HG02943 (cell line): Measurements from ENCODE around the gene CPNE5.

ENCODE experiments used
- ATAC-seq: cut with Tn5 transposase; IDR thresholded peaks from one replicate; pipeline ENCODE4 v1.9.1; 2021; ENCODE audit warnings: mild to moderate bottlenecking, low read depth, moderate library complexity; ENCODE audit not compliant: unreplicated experiment

CPNE5 gene

DNA sequence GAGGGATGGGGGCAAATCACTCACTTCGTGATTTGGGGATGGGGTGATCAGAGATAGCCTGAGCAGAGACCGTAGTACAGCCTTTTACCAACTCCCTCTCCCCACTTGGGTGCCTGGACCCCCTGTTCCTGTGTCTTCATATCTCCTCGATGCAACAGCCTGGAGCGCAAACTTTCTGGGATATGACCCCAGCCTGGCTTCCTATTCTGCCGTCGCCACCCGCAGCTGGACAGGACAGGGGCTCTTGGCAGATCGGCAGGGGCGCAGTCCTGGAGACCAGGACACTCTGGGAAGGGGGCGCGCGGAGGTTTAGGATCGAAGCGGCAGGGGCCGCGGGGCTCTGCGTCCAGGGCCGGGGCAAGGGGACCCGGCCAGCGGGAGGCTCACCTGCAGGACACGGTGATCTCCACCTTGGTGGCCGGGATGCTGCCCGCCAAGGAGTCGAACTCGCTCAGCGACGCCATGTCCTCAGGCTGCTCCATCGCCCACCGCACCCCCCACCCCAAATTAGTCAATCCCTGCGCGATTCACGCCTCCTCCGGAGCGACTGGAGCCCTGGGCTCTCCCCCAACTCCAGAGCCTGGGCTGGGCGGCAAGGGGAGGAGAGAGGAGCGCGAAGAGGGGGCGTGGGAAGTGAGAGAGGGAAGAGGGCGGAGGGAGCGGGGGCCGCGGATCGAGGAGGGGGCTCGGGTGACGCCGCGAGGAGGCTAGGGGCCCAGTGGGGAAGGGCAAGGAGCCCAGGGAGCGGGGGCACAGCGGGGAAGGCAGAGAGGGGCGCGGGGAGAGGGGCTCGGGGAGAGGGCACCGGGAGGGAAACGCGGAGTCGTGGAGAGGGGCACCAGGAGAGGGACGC is at the start of gene CPNE5:
CPNE5 (minus strand) TSS at position 549 of the 853 bp plus-strand sequence; CDS start at position 482, 67 bp downstream.
- ATAC-seq: no peak

DNA sequence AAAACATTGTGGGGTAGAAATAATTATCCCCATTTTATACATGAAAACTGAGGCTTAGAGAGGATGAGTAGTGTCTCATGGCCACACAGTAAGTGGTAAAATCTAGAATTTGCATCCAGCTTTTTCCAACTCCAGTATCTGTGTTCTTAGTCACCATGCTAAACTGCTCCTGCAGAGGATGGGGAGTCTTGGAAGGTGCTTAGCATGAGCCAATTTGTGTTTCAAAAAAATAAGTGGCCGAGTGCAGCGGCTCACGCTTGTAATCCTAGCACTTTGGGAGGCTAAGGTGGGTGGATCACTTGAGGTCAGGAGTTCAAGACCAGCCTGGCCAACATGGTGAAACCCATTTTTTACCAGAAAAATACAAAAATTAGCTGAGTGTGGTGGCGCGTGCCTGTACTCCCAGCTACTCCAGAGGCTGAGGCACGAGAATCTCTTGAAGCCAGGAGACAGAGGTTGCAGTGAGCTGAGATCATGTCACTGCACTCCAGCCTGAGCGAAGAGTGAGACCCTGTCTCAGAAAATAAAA is 48.9 kb upstream of the CPNE5 start:
- no peak for ATAC-seq

DNA sequence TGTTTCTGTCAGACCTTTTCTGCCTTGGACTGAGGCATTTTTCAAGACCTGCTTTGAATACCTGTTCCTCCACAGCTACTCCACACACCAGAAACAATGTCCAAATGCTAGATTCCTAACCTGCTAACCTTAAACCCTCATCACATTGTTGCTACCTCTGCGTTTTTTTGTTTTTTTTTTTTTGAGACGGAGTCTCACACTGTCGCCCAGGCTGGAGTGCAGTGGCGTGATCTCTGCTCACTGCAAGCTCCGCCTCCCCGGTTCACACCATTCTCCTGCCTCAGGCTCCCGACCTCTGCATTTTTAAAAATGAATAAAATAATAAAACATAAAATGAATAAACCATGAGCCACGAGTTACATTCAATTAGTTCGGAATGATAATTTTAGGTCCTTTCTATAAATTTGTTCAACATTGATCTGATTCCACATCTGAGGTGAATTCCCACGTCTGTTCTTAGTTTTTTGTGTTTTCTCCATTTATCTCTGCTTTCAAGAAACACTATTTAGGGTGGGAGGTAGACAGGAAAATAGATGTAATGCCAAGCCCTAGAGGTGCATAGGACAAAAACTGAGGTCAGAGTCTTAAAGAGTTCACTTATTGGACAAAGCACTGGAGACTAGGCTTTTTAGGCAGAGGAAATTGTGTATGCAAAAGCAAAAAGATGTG is 47.8 kb upstream of the CPNE5 start:
- ATAC-seq: no peak

DNA sequence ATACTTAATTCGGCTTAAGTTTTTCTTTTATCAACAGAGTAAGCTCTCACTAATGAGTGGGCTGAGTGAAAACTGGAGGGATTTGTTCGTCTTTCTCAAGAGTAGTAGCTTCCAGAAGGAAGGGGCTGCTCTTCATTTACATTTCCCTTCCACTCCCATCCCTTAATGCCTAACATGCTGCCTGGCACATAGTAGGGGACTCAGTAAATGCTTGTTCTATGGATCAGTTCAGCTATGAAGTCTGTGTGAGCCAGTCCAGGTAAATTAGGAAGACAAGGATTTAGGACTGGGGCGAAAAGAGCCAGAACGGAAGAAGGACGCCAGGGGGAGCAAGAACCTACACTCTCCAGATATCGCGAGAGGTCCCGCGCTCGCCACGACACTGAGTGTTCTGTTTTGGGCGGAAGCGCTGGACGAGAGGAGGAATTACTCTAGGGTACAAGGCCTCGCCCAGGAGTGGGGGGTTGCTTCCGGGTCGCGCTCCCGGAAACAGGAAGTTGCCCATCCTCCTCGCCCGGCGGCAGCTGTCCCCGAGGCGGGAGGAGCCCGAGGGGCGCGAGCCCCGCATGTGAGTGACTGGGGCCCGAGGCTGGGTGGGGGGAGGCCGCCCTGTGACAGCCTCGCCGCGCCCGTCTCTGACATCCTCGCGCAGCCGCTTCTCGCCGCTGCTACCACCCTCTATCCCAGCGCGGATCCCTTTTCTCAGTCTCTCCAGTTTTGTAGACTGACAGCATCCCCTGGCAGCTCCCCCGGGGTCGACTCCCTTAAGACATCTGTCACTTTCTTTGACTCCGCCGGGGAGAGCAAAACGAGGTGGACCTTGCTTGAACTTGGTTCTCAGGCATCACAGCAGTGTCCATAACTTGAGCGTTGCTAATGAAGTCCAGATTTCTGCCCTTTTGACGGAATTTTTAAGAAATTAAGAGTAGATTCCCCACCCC is 46.5 kb upstream of the CPNE5 start, which contains the start of gene C6orf89:
C6orf89 (plus strand) TSS at position 492 of the 941 bp plus-strand sequence. CDS start 13,493 bp downstream, outside the sequence.
- peak; percentile 96 for ATAC-seq

DNA sequence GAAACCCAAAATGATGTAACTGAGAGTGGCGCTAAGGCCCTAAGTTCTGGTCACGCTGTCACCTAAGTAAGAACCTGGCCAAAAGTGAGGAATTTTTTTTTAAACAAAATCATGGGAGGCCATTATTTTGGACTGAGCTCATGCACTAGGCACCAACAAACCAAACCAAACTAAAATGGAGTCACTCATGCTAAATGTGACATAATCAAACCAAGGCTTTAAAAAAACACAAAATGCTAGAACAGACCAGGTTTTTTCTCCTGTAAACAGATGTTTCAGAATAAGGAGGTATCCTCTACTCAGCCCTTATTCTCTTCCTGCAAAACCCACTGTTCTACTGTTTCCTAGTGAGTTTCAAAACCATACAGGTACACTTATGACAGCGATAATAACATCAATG is 45.4 kb upstream of the CPNE5 start:
- no peak for ATAC-seq

DNA sequence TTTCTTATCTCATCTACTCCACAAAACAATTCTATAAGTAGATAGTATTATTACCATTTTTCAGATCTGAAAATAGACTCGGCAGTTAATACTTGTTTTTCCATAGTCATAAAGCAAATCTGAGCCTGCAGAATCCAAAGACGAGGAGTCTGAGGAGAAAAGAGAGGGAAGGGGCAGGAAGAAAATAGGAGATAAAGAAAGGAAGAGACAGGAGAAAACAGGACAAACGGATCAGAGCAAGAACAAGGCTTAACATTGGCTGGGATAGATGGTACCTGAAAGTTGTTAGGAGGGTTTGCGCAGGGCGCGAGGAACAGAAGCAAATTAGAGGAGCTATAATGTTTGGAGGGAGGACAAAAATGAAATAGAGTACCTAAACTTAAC is 36.0 kb upstream of the CPNE5 start:
- no peak for ATAC-seq

DNA sequence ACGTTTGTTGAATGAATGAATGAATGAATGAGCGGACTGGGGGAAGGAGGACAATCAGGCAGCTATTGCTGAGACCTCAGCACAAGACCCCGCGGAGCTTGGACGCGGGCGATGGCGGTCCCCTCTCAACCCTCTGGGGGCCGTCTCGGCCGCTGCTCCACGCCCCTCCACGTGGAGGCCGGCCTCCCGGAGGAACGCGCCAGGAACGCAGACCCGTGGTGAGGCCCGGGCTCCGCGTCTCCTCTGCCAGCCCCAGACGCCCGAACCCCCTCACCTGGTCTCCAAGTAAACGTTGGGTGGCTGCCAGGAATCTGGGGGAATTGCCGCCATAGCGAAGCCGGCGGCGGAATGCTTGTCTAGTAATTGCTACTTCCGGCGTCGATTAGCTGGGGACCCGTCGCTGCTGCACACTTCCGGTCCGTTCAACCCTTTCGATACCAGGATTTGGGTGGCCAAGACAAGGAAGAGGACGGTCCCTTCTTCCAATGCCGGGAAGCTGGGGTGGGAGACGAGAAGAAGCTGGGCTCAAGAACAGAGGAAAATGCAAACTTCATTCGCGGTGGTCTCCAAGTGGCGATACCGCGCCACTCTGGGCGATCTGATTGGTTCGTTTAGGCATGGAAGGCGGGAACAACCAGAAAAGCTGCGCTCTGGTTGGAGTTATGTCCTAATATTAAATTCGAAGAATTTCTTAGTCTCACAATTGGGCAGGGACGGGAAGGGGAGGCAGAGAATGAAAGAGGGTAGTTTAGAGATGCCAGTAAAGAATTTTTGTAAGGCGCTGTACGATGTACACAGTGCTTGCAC is 35.4 kb upstream of the CPNE5 start, which contains the start of gene PPIL1:
PPIL1 (minus strand) TSS at position 361 of the 807 bp plus-strand sequence; CDS start at position 330, 31 bp downstream.
- peak; percentile 67 for ATAC-seq

DNA sequence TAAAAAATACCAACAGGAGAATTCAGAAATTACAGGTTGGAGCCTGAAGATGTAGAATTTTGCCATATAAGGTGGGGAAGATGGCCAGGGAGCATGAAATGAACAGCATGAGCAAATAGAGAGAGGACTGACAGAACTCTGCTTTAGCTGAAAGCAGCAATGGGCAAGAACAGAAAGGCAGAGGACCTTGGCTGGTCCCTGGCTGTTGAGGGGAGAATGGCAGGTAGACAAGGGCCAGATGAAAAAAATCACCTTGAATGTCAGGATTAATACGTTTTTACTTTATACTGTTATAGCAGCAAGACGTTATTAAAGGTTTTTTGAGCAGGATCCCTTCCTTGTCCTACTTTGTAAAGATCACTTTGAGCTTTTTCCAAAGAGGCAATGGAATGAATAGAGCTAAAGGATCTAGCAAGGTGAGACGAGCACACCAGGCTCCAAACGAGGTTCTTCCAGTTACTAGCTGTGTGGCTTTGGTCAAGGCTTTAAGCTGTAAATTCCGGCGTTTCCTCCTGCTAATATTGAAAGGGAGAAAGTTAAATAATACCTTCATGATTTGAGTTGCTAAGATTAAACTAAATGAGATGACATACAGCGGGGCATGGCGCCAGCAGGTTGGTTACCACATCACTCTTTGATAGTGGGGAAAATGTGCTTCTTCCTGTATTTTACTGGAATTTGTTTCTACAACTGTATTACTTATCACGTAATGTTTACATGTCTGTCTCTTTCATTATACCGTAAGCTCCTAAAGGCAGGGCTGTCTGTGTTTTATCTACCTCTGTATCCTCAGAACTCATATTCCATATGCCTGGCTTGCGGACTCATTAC is 34.6 kb upstream of the CPNE5 start:
- no peak for ATAC-seq

DNA sequence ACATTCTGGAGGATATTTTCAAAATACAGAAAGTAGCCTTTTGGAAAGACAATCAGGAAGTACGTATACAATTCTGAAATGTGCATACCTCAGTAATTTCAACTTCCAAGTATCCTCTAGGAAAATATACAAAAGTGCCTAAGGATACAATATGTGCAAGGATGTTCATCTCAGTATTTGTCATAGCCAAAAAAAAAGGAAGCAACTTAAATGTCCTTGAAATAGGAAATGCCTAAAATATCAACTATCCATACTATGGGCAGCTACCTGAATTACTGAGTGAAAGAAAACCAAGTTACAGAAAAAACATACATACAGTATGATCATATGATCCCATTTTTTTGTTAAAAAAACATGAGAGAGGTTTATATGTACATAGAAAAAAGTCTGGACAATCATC is 33.9 kb upstream of the CPNE5 start:
- ATAC-seq: no peak

DNA sequence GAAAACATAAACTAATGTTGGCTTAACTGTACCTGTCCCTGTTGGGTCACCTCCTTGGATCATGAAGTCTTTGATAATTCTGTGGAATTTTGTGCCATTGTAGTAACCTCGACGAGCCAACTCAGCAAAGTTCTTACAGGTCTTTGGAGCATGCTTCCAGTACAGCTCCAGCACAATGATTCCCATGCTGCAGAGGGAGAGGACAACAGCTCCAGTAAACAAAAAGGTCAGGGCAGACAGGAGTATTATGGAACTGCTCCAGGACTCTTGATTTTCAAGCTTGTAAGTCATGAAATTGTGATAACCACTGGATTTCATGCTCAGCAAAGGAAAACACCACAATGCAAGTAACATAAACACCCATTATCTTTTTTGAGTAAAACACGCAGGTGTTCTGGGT is 32.4 kb upstream of the CPNE5 start:
- no peak for ATAC-seq

DNA sequence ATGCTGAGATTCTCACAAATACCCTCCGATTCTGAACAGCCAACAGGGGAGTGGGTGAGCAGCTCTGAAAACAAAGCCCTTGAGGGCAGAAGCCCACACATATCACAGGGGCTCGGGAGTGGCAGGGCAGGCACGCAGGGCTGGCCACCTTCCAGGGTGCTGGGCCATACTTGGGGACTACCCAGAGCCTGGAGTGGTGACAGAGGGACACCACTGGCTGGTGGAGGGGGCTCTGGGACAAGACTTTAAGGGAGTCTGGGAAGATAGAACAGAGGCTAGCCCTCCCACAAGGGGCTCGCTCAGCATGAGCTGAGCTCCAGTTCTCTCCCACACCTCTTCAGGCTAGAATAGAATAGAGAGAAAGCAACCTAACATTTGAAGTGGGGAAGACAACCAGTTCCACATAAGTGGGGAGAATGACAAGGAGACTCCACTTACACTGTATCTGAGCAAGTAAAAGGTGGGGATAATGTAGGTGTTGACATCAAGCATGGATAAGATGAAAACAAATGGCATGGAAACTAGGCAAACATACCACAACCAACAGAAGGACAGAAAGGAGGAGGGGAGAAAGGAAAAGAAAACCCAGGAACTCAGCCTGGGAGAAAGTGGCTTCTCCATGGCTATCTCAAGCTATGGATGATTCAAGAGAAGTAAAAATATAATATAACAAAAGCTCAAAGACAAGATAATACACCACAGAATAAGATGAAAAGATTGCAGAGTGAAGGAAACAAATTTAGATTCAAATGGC is 28.4 kb upstream of the CPNE5 start:
- ATAC-seq: no peak

DNA sequence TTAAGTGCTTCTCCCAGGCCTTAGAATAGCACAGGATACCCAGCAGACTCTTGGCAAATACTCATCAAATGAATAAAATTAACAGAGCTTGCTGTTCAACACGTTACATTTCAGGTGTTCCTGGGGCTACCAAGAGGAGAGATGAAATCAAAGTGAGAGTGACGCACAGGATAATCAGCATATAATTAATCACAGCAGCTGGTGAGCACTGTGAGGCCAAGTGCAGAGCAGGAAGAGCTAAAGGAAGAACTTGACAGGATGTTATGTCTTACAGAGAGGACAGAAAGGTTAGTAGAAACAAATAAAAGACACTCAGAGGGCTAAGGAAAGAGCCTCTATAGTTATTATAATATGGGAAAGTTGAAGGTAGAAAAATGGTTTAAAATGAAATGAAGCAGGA is 26.6 kb upstream of the CPNE5 start:
- no peak for ATAC-seq

DNA sequence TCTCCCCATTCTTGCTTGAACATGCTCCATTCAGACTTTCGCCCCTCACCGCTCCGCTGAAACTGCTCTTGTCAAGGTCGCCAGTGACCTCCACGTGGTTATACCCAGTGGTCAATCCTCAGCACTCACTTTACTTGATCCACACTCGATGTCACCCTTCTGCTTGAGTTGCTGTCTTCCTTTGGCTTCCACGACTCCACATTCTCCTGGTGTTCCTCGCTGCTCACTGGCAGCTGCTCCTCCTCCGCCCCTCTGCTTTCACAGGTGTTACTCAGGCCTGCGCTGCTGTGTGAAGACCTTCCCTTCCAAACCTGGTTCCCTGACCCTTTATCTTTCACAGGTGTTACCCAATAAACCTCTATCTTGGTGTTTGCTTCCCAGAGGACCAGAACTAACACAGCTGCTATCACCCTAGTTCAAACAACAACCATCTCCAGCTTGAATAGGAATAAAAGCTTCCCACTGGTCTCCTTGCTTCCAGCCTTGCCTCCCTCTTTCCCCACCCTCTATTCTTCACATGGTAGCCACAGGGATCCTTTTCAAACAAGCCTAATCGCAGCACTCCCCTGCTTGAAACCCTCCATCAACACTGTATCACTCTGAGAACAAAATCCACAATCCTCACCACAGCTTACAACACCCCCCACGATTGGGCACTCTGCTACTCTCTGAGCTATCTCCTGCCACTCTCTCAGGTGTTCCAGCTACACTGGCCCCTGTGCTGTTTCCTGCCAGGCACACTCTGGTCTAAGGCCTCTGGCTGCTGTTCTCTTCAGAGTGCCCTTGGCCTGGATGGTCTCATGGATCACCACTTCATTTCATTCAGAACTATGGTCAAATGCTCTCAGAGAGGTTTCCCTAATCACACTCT is 24.7 kb upstream of the CPNE5 start:
- ATAC-seq: no peak

DNA sequence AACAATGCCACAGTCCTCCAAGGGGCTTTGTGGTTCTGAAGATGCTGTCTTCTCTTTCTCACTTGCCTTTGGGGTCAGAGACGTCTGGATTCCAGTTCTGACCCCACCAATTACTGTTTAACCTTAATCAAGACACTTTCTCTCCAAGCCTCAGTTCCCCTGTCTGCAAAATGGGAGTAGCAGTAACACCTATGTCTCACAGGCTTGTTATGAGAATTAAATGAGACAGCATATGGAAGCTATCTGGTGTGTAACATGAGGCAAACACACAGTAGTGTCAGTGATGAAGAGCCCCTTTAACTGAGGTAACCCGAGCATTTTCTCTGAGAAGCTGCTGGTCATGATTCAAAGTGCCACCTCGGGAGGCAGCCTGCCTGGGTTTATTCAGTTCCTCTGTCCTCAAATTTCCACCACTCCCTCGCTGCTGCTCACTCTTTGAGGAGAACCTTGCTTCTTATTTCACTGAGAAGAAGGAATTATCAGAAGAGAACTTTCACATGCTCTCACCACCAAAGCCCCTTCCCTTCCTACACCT is 23.7 kb upstream of the CPNE5 start:
- ATAC-seq: no peak

DNA sequence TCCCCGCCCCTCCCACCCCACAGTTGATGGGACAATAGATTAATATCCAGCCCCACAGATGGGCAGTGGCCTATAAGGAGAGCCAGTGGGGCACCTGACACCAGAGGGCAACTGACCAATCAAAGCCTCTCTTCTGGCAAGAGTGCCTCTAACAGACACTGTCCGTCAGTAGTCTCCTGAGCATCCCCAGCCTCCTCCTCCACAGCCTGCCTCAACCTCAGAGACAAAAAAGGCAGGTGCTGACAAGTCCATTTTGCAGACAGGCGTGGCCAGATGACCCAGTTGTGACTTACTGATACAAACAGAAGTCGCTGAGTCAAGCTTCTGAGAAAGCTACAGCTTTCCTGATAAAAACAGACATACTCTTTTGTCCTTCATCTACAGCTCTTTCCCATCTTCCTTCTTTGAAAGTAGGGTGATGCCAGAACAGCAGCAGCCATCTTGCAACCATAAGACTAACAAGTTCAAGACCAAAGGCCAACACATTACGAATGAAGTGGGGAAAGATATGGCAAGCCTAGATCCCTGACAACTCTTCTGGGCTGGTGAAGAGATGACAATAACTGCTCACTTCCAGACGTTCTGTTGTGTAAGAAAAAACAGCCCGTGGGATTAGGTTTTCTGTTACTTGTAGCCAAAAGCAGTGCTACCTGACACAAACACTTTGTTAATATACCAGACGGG is 23.1 kb upstream of the CPNE5 start:
- no peak for ATAC-seq

DNA sequence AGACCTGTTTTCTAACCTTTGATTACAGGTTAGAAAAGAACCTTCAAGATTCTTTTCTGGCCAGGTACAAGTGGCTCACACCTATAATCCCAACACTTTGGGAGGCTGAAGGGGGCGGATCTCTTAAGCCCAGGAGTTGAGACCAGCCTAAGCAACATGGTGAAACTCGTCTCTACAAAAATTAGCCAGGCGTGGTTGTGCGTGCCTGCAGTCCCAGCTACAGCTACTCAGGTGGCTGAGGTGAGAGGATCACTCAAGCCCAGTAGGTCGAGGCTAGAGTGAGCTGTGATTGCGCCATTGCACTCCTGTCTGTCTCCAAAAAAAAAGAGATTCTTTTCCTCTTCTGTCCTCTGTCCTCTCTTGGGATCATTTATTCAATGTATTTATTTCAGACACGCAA is 20.9 kb upstream of the CPNE5 start:
- ATAC-seq: no peak
